Effector memory CD8-positive, alpha-beta T cell (primary cell): ENCODE measurements around the gene BNC2.
"Not testable (repeated sequence)": the region's sequence is repeated elsewhere in the genome, so short reads cannot be mapped to it uniquely, and the experiment has no call there.

Experiments
- ATAC-seq: fragments of 150-1000 bp; cut with Tn5 transposase; replicated peaks from 2 replicates; pipeline ENCODE4 v1.10.0; 2021; ENCODE audit warnings: mild to moderate bottlenecking, moderate library complexity
- DNase-seq, 3 experiments: peaks; one replicate each; pipeline ENCODE4 v3.0.0; 2021
- H3K27ac Mint-ChIP-seq, 2 donors: one replicate each; pipeline ENCODE4 v1.8.0; 2022; ENCODE audit warnings: mild to moderate bottlenecking in 2 of 2, mixed read lengths in 2 of 2, moderate library complexity in 2 of 2
- H3K27me3 Mint-ChIP-seq, 2 donors: one replicate each; pipeline ENCODE4 v1.8.0; 2022; ENCODE audit warnings: mixed read lengths in 2 of 2
- H3K36me3 Mint-ChIP-seq: one replicate; pipeline ENCODE4 v1.8.0; 2022; ENCODE audit warnings: mild to moderate bottlenecking, moderate library complexity, mixed read lengths; ENCODE audit not compliant: insufficient read depth
- H3K4me1 Mint-ChIP-seq, 2 donors: one replicate each; pipeline ENCODE4 v1.8.0; 2022; ENCODE audit warnings: low read depth in 2 of 2, mixed read lengths in 2 of 2
- H3K4me3 Mint-ChIP-seq, 2 donors: one replicate each; pipeline ENCODE4 v1.8.0; 2022; ENCODE audit warnings: mild to moderate bottlenecking in 2 of 2, mixed read lengths in 2 of 2, moderate library complexity in 2 of 2
- H3K9me3 Mint-ChIP-seq, 2 donors: one replicate each; pipeline ENCODE4 v1.8.0; 2022; ENCODE audit warnings: mixed read lengths in 2 of 2

The BNC2 gene

DNA sequence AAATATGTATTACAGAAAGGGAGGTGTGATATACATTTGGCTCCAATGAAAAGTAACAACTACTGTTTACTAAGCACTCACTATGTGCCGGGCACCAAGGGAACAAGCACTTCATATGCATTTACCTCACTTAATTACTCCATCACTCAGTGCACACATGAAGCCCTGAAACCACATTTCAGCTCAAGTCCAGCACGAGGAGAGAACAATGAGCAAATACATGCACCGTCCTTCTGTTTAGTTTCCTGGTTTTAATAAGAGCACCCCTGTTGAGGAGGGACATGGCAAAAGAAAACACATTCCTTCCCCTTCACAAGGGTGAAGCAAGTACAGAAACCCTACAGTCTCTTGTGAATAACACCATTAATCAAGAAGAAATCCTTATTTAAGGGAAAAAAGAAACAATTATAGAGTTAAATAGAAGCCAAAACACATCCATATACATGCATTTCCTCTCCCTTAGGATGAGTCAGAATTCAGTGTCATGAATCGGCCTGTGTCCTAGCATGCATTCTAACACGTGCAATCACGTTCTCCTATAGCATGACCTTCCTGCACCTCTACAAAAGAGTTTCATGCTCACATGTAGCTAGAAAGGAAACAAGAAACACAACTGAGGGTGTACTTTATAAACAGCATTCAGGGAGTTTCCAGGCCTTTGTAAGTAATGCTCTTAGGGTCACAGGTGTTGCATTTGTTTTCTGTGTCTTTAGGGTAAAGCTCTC, 411.6 kb downstream of the BNC2 start:
- H3K4me3 Mint-ChIP-seq, result no peak overlapping the region
- no peaks in the 10 kb centered on the region for H3K36me3 Mint-ChIP-seq
- H3K27ac Mint-ChIP-seq, result no peak overlapping the region
- no peaks in the 10 kb centered on the region for H3K4me1 Mint-ChIP-seq
- peaks cover 6 to 9% of the 10 kb centered on the region in 2 donors for H3K9me3 Mint-ChIP-seq
- H3K27me3 Mint-ChIP-seq, result no peaks in the 10 kb centered on the region
- no peak for DNase-seq
- no peak for ATAC-seq

DNA sequence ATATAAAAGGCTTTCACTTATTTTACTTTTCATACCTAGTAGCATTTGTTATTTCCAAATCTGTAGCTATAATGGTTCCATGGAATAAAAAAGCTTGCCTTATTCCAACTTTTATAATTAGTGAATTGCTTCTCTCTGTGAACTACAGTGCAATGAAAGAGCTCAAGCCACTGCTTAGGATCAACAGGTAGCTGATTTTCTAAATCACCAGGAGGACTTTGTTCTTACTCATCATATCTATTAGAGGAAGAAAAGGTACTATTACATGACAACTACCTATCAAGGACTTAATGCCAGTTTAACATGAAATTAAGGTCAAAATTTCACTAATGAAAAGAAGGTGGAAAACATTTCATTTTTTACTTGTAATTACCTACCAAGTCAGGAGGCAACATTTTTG, 414.6 kb downstream of the BNC2 start:
- Mint-ChIP-seq H3K4me3 (no peak overlapping the region), H3K36me3 (no peaks in the 10 kb centered on the region)

DNA sequence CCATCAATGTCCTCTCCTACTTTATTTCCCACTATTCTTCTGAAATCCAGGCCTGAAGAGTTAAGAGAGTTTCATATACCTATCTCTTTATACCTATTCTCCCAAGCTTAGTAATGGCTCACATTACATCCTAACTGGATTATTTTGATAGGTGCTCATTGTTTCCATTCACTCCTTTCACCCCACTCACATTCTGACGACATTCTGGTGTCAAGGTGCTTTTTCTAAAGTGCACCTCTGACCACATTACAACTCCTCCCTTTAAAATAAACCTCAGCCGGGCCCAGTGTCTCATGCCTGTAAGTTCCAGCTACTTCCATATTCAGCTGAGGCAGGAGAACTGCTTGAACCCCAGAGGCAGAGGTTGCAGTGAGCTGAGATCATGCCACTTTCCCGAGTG, 417.1 kb downstream of the BNC2 start:
- ATAC-seq (no peak), DNase-seq (no peak)
- H3K36me3 Mint-ChIP-seq, result no peaks in the 10 kb centered on the region
- no peaks in the 10 kb centered on the region for H3K4me1 Mint-ChIP-seq
- H3K9me3 Mint-ChIP-seq, result peaks cover 7 to 14% of the 10 kb centered on the region in 2 donors
- H3K27me3 Mint-ChIP-seq, result no peaks in the 10 kb centered on the region
- H3K4me3 Mint-ChIP-seq, result no peak overlapping the region
- no peak overlapping the region for H3K27ac Mint-ChIP-seq

More for the DNA sequence above, 414.6 kb downstream of the BNC2 start:
- H3K27ac Mint-ChIP-seq, result no peak overlapping the region
- H3K4me1 Mint-ChIP-seq, result no peaks in the 10 kb centered on the region
- H3K9me3 Mint-ChIP-seq, result peaks cover 7 to 11% of the 10 kb centered on the region in 2 donors
- DNase-seq (no peak), ATAC-seq (no peak)
- no peaks in the 10 kb centered on the region for H3K27me3 Mint-ChIP-seq

DNA sequence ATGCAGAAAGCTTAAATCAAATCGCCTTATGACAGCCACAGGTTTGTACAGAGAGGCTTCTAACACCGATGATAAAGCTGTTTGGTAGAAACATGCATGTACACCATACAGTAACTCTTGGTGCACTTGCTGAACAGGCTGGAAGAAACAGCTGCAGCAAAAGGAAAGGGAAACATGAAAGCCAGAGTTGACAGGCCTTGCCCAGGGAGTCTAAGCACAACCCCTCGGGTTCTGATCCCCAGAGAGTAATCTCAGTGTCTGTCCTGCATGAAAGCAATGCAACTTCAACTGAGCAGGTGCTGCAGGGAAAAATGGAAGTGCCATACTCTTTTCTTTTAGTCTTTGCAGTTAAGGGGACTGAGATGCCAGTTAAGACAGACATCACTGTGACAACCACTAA, 419.9 kb downstream of the BNC2 start:
- DNase-seq (no peak), ATAC-seq (no peak)
- H3K9me3 Mint-ChIP-seq, result peaks cover 7 to 11% of the 10 kb centered on the region in 2 donors
- no peaks in the 10 kb centered on the region for H3K36me3 Mint-ChIP-seq
- H3K27me3 Mint-ChIP-seq, result no peaks in the 10 kb centered on the region
- H3K4me3 Mint-ChIP-seq, result no peak overlapping the region
- no peaks in the 10 kb centered on the region for H3K4me1 Mint-ChIP-seq
- no peak overlapping the region for H3K27ac Mint-ChIP-seq

DNA sequence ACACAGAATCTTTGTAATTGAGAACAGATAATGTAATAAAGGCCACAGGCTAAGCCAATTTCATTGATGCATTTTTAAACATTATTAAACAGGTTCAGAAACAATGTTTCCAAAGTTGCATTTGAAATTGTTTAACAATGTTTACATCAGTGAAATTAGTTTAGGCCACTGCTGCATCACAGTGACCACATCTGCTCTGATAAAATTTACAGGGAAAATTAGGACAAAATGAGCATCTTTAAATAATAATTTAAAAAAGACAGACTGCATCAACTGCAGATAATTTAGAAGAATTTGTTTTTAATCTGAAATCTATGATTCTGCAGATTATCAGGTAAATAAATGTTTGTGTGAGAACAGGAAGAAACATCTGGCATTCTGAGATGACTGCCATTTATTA, 420.4 kb downstream of the BNC2 start:
- Mint-ChIP-seq H3K4me3 (no peak overlapping the region), H3K27ac (no peak overlapping the region), H3K9me3 (peaks cover 7 to 10% of the 10 kb centered on the region in 2 donors), H3K27me3 (no peaks in the 10 kb centered on the region), H3K36me3 (no peaks in the 10 kb centered on the region), H3K4me1 (no peaks in the 10 kb centered on the region)
- no peak for DNase-seq
- no peak for ATAC-seq

DNA sequence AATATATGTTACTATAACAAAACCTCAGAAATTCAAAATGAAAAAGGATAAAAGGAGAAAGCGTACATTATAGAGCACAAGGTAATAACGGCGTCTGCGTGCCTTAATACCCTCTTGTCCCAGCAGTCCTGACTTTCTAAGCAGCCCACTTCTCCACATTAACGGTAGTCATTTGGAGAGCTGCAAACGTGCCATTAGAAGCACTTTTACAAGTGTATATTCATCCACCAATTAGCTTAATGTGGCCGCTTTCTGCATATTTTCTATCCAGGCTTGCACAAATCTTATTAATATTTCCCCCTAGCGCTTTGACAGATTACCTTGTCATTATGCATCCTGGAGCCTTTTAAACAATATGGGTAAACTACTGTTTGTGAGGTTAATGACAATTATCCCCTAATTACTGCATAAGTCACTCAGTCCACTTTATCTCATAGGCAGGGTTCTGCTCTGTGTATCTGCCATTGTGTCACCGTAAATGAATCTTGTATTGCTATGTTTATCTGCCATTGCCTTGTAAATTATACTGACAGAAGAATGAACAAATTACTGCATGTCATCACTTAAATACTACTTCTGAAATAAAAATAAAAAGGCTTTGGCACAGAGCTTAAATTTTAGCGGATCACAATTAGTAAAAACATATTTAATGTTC, 421.3 kb downstream of the BNC2 start:
- Mint-ChIP-seq H3K27me3 (no peaks in the 10 kb centered on the region), H3K9me3 (peaks cover 7 to 9% of the 10 kb centered on the region in 2 donors), H3K4me3 (no peak overlapping the region), H3K36me3 (no peaks in the 10 kb centered on the region), H3K27ac (no peak overlapping the region), H3K4me1 (no peaks in the 10 kb centered on the region)
- ATAC-seq (no peak), DNase-seq (no peak)

DNA sequence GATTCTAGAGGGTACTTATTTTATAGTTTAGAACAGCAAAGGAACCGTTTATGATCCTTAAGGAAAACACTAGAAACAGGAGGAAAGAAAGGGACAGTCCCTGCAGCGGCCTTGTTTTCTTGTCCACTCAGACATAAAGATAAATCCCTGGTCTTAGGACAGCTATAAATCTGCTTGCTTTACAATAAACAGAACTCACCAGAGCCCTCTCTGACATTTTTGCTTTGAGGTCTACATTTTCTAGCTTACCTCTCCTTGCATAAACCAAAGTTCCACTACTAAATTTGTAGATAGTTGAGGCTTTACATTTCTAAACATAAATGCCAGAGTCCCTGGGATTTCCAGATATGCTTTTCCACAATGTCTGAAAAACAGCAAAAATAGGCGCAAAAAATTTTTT, 422.5 kb downstream of the BNC2 start:
- H3K27me3 Mint-ChIP-seq, result no peaks in the 10 kb centered on the region
- H3K36me3 Mint-ChIP-seq, result no peaks in the 10 kb centered on the region
- no peaks in the 10 kb centered on the region for H3K4me1 Mint-ChIP-seq
- H3K27ac Mint-ChIP-seq, result no peak overlapping the region
- ATAC-seq (no peak), DNase-seq (no peak)
- peaks cover 0 to 9% of the 10 kb centered on the region in 2 donors for H3K9me3 Mint-ChIP-seq
- no peak overlapping the region for H3K4me3 Mint-ChIP-seq

DNA sequence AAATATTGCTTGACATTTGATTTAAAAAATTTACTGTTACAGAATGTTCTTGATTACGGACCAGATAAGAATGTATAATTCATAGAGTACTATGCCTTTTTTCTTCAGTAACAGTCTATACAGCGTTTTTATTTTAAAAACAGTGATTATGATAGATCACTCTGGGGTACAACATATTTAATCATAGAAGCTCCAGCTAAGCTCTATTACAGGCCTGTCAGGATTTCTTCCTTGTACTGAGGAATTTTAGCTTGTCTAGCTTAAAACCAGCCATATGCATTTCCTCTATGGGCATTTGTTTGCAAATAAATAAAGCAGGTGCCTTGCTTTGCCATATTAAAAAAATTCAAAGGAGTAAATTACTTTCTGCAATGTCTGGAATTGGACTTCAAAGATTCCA, 423.8 kb downstream of the BNC2 start:
- ATAC-seq, result no peak

DNA sequence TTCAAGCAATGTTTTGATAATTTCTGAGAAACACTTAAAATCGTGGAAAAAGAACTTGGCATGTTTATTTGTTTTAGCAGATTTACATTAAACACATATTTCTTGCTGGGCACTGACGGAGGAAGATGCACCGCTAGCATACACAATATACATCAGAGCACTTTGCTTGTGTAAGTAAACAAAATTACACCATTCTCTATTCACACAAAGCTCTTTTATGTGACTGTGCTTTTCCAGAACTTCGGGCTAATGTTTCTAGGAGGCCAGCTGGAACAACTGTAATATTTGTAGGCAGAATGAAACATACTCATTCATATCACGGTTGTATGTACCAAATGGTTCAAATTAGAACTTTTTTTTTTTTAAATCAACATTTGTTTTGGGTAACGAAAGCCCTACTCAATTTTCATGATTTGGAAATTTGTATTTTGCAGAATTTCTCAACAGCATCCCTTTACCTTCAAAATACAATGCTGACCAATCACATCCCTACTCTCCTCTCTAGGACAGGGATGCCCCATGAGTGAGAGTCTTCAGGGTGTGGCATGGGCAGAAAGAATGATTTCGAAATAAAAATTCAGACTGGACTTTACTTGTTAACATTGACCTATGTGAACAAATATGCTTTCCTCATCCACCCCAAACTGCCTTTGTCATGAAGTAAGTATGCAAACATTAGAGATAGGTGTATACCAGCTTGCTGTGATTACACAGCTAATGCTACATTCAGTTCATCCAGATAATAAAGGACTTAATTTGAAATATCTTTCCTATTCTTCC, 425.1 kb downstream of the BNC2 start:
- no peak for DNase-seq
- H3K27ac Mint-ChIP-seq, result no peak overlapping the region
- H3K4me1 Mint-ChIP-seq, result no peaks in the 10 kb centered on the region
- H3K27me3 Mint-ChIP-seq, result no peaks in the 10 kb centered on the region
- no peak for ATAC-seq
- H3K9me3 Mint-ChIP-seq, result peaks cover 2 to 6% of the 10 kb centered on the region in 2 donors
- no peak overlapping the region for H3K4me3 Mint-ChIP-seq
- H3K36me3 Mint-ChIP-seq, result no peaks in the 10 kb centered on the region

More for the DNA sequence above, 423.8 kb downstream of the BNC2 start:
- Mint-ChIP-seq H3K27me3 (no peaks in the 10 kb centered on the region), H3K27ac (no peak overlapping the region), H3K36me3 (no peaks in the 10 kb centered on the region), H3K9me3 (peaks cover 0 to 6% of the 10 kb centered on the region in 2 donors), H3K4me3 (no peak overlapping the region), H3K4me1 (no peaks in the 10 kb centered on the region)
- DNase-seq, result no peak

DNA sequence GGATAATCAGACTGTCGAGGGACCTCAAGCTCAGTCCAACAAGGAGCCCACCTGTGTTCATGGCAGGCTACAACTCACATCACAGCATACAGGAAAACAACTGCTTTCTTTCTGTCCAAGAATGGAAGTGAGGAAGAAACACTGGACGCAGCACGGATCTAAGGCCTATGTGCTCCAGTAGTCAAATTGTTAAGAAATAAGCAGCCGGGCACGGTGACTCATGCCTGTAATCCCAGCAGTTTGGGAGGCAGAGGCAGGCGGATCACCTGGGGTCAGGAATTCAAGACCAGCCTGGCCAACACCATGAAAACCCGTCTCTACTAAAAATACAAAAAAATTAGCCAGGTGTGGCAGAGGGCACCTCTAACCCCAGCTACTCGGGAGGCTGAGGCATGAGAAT, 427.8 kb downstream of the BNC2 start:
- no peaks in the 10 kb centered on the region for H3K4me1 Mint-ChIP-seq
- ATAC-seq, result no peak
- H3K27me3 Mint-ChIP-seq, result no peaks in the 10 kb centered on the region
- H3K9me3 Mint-ChIP-seq, result peaks cover 0 to 15% of the 10 kb centered on the region in 2 donors
- no peak for DNase-seq
- no peaks in the 10 kb centered on the region for H3K36me3 Mint-ChIP-seq
- H3K27ac Mint-ChIP-seq, result no peak overlapping the region
- no peak overlapping the region for H3K4me3 Mint-ChIP-seq

DNA sequence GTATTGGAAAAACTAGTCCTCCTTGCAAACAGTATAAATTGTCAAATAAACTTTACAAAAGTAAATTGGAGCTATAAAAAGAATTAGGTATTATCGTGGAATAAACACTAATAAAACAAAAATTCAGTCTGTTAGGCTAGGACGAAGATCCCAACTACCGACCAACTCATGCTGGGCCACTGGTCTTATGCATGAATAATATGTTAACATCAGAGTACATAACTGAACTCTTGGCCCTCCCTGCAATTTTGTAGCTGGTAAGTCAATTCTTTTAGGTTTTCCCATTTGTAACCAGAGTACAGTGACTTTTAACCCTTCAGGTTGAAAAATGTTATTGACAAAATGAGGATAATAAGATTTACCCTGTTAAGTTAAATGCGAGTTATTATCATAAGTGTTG, 428.7 kb downstream of the BNC2 start:
- no peak for ATAC-seq
- DNase-seq, result no peak
- H3K27me3 Mint-ChIP-seq, result no peaks in the 10 kb centered on the region
- H3K4me3 Mint-ChIP-seq, result no peak overlapping the region
- H3K36me3 Mint-ChIP-seq, result no peaks in the 10 kb centered on the region
- no peak overlapping the region for H3K27ac Mint-ChIP-seq
- no peaks in the 10 kb centered on the region for H3K4me1 Mint-ChIP-seq
- H3K9me3 Mint-ChIP-seq, result peaks cover 0 to 15% of the 10 kb centered on the region in 2 donors

DNA sequence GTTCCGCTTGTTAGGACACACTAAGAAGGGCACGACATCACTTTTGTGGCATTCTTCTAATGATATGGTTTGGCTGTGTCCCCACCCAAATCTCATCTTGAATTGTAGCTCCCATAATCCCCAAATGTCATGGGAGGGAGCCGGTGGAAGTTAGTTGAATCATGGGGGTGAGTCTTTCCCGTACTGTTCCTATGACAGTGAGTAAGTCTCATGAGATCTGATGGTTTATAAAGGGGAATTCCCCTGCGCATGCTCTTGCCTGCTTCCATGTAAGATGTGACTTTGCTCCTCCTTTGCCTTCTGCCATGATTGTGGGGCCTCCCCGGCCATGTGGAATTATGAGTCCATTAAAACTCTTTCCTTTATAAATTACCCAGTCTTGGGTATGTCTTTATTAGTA, 431.6 kb downstream of the BNC2 start:
- not testable (repeated sequence) for H3K27me3 Mint-ChIP-seq, H3K4me1 Mint-ChIP-seq, H3K36me3 Mint-ChIP-seq, ATAC-seq, DNase-seq, H3K4me3 Mint-ChIP-seq, H3K27ac Mint-ChIP-seq
- H3K9me3 Mint-ChIP-seq, result peaks cover 1 to 26% of the 10 kb centered on the region in 2 donors

DNA sequence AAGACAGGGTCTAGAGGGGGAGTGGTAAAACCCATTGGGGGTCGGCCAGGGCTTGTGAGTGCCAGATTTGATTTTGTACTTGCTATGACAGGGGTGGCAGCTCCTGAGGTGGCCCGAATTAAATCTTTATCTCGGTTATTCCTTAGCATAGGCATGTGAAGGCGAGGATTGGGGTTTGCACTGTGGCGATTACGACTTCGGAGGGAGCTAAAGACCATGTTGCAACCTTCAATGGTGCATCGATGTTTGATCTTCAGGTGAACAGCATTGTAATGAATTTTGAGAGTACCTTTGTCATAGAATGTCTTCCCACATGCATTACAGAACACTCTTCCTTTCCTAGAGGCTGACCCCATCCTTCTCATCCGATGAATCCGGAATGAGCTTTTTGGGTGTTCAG, 433.9 kb downstream of the BNC2 start:
- H3K4me1 Mint-ChIP-seq, result no peaks in the 10 kb centered on the region
- no peaks in the 10 kb centered on the region for H3K27me3 Mint-ChIP-seq
- H3K27ac Mint-ChIP-seq, result no peak overlapping the region

DNA sequence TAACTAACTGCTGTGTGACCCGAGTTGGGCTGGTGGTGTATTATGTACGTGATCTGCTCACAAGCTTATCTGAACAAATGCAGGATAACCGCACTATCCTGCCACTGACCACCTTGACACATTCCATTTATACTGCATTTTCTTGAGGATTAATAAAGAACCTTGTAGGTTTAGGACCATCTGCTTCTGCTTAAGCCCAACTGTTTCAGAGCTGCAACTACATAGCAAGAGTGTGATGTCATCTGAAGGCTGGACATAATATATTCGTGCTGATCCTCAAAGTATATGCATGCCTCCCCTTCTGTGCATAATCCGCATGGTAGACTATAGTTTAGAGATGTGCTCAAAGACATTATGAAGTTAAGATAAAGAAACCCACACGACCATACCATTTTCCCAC, 435.9 kb downstream of the BNC2 start:
- Mint-ChIP-seq H3K36me3 (no peaks in the 10 kb centered on the region), H3K27ac (no peak overlapping the region), H3K9me3 (peaks cover 1 to 25% of the 10 kb centered on the region in 2 donors), H3K4me3 (no peak overlapping the region), H3K27me3 (no peaks in the 10 kb centered on the region), H3K4me1 (no peaks in the 10 kb centered on the region)
- ATAC-seq (no peak), DNase-seq (no peak)

More for the DNA sequence above, 433.9 kb downstream of the BNC2 start:
- Mint-ChIP-seq H3K4me3 (no peak overlapping the region), H3K36me3 (no peaks in the 10 kb centered on the region), H3K9me3 (peaks cover 1 to 26% of the 10 kb centered on the region in 2 donors)
- DNase-seq (no peak), ATAC-seq (no peak)
